ENCODE data around the gene ZMAT1. TPM values are rescaled to one million over a fixed set of nuclear protein-coding genes. Genes with fewer than 3 reads are reported as not detected.

The ZMAT1 gene
- total and polyA plus RNA-seq, 4 donors, result 1.1 to 3.9 (median 2.3) TPM

DNA sequence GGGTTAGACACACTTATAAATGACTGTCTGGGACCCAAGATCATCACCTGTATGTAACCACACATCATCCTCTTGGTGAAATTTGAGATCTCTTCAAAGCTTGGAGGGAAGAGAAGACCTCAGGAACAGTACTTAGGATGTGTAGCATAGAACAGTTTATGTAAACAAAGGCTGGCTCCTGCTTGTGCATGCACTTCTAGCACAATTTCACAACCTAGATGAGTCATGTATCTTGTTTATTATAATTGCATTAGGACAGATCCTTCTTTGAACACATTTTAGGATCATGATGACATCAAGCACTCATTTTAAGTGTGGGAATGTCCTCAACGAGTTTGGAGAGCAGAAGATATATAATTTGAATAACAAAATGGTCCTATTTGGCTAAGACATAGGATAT, 26.3 kb upstream of the ZMAT1 start:
- no peaks in the 10 kb centered on the region for H3K9me3 ChIP-seq (ENCODE audit: control insufficient read depth in 4 of 4, low read length in 3 of 4)
- no peak overlapping the region for H3K9ac ChIP-seq (ENCODE audit: low read depth in 1 of 2, low read length in 2 of 2)
- no peaks in the 10 kb centered on the region for H3K36me3 ChIP-seq (ENCODE audit: control insufficient read depth in 4 of 4, insufficient read depth in 3 of 4, low read depth in 1 of 4, low read length in 3 of 4)
- no peak overlapping the region for H3K4me3 ChIP-seq (ENCODE audit: low read depth in 1 of 3, low read length in 3 of 3)
- no peak overlapping the region for H3K27ac ChIP-seq (ENCODE audit: low read depth in 1 of 2, low read length in 2 of 2)
- no peak for TF ChIP-seq HNF4G (IDR thresholded peaks at IDR 0.05)
- TF ChIP-seq, protein P1, sequence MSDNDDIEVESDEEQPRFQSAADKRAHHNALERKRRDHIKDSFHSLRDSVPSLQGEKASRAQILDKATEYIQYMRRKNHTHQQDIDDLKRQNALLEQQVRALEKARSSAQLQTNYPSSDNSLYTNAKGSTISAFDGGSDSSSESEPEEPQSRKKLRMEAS (IDR thresholded peaks at IDR 0.05), result no peak
- TF ChIP-seq, protein P2, sequence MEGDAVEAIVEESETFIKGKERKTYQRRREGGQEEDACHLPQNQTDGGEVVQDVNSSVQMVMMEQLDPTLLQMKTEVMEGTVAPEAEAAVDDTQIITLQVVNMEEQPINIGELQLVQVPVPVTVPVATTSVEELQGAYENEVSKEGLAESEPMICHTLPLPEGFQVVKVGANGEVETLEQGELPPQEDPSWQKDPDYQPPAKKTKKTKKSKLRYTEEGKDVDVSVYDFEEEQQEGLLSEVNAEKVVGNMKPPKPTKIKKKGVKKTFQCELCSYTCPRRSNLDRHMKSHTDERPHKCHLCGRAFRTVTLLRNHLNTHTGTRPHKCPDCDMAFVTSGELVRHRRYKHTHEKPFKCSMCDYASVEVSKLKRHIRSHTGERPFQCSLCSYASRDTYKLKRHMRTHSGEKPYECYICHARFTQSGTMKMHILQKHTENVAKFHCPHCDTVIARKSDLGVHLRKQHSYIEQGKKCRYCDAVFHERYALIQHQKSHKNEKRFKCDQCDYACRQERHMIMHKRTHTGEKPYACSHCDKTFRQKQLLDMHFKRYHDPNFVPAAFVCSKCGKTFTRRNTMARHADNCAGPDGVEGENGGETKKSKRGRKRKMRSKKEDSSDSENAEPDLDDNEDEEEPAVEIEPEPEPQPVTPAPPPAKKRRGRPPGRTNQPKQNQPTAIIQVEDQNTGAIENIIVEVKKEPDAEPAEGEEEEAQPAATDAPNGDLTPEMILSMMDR (IDR thresholded peaks at IDR 0.05; ENCODE audit: low read depth, low read length, missing input control), result no peak
- TF ChIP-seq, protein P3, sequence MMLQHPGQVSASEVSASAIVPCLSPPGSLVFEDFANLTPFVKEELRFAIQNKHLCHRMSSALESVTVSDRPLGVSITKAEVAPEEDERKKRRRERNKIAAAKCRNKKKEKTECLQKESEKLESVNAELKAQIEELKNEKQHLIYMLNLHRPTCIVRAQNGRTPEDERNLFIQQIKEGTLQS (IDR thresholded peaks at IDR 0.05), result no peak
- TF ChIP-seq FOXA2 (IDR thresholded peaks at IDR 0.05), result no peak
- TF ChIP-seq, protein P4, sequence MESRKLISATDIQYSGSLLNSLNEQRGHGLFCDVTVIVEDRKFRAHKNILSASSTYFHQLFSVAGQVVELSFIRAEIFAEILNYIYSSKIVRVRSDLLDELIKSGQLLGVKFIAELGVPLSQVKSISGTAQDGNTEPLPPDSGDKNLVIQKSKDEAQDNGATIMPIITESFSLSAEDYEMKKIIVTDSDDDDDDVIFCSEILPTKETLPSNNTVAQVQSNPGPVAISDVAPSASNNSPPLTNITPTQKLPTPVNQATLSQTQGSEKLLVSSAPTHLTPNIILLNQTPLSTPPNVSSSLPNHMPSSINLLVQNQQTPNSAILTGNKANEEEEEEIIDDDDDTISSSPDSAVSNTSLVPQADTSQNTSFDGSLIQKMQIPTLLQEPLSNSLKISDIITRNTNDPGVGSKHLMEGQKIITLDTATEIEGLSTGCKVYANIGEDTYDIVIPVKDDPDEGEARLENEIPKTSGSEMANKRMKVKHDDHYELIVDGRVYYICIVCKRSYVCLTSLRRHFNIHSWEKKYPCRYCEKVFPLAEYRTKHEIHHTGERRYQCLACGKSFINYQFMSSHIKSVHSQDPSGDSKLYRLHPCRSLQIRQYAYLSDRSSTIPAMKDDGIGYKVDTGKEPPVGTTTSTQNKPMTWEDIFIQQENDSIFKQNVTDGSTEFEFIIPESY (IDR thresholded peaks at IDR 0.05), result no peak
- TF ChIP-seq YY1 (IDR thresholded peaks at IDR 0.05), result no peak
- no peak for TF ChIP-seq EGR1 (IDR thresholded peaks at IDR 0.05; ENCODE audit: low read depth in 2 of 2)
- TF ChIP-seq NR2F2 (IDR thresholded peaks at IDR 0.05), result no peak
- no peak for TF ChIP-seq JUND (IDR thresholded peaks at IDR 0.05)
- TF ChIP-seq GABPA (IDR thresholded peaks at IDR 0.05 in 1 of 2, conservative IDR thresholded peaks at IDR 0.05 in 1 of 2), result no peak
- TF ChIP-seq SP1 (IDR thresholded peaks at IDR 0.05), result no peak
- TF ChIP-seq RAD21 (IDR thresholded peaks at IDR 0.05), result no peak
- TF ChIP-seq, protein P5, sequence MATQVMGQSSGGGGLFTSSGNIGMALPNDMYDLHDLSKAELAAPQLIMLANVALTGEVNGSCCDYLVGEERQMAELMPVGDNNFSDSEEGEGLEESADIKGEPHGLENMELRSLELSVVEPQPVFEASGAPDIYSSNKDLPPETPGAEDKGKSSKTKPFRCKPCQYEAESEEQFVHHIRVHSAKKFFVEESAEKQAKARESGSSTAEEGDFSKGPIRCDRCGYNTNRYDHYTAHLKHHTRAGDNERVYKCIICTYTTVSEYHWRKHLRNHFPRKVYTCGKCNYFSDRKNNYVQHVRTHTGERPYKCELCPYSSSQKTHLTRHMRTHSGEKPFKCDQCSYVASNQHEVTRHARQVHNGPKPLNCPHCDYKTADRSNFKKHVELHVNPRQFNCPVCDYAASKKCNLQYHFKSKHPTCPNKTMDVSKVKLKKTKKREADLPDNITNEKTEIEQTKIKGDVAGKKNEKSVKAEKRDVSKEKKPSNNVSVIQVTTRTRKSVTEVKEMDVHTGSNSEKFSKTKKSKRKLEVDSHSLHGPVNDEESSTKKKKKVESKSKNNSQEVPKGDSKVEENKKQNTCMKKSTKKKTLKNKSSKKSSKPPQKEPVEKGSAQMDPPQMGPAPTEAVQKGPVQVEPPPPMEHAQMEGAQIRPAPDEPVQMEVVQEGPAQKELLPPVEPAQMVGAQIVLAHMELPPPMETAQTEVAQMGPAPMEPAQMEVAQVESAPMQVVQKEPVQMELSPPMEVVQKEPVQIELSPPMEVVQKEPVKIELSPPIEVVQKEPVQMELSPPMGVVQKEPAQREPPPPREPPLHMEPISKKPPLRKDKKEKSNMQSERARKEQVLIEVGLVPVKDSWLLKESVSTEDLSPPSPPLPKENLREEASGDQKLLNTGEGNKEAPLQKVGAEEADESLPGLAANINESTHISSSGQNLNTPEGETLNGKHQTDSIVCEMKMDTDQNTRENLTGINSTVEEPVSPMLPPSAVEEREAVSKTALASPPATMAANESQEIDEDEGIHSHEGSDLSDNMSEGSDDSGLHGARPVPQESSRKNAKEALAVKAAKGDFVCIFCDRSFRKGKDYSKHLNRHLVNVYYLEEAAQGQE (IDR thresholded peaks at IDR 0.05), result no peak
- no peak for TF ChIP-seq FOXA1 (IDR thresholded peaks at IDR 0.05)
- no peak for TF ChIP-seq HNF4A (conservative IDR thresholded peaks at IDR 0.05)
- H3K27me3 ChIP-seq (ENCODE audit: control insufficient read depth in 4 of 4, insufficient read depth in 4 of 4, low read length in 3 of 4), result no peaks in the 10 kb centered on the region
- 30% methylated on average over 1 of the region's 1 CpG for WGBS
- DNase-seq (ENCODE audit: low spot score), result no peak
- H3K4me1 ChIP-seq (ENCODE audit: control insufficient read depth in 4 of 4, insufficient read depth in 4 of 4, low read length in 3 of 4), result no peaks in the 10 kb centered on the region

DNA sequence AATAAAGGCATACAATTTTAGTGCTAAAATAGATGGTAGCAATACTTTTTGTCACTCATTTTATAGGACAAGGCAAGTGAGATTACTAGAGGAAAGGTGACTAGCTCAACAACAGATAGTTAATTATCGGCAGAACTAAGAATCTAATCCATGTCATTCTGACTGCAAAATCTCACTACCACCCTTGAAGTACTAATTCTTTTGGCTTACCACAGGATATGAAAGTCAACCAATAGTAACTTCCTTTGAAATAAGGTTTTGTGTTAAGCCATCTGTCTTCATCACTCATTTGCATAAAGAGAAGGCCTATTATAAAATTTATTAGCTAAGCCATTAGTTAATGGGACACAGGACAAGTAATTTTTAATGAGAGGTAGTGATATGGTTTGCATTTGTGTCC, 25.3 kb upstream of the ZMAT1 start:
- WGBS, result 70% methylated on average over 1 of the region's 1 CpG
- no peak for TF ChIP-seq FOXA2 (IDR thresholded peaks at IDR 0.05)
- no peaks in the 10 kb centered on the region for H3K9me3 ChIP-seq (ENCODE audit: control insufficient read depth in 4 of 4, low read length in 3 of 4)
- no peak overlapping the region for H3K4me3 ChIP-seq (ENCODE audit: low read depth in 1 of 3, low read length in 3 of 3)
- H3K27me3 ChIP-seq (ENCODE audit: control insufficient read depth in 4 of 4, insufficient read depth in 4 of 4, low read length in 3 of 4), result no peaks in the 10 kb centered on the region
- H3K4me1 ChIP-seq (ENCODE audit: control insufficient read depth in 4 of 4, insufficient read depth in 4 of 4, low read length in 3 of 4), result no peaks in the 10 kb centered on the region
- no peak for DNase-seq (ENCODE audit: low spot score)
- no peaks in the 10 kb centered on the region for H3K36me3 ChIP-seq (ENCODE audit: control insufficient read depth in 4 of 4, insufficient read depth in 3 of 4, low read depth in 1 of 4, low read length in 3 of 4)
- H3K27ac ChIP-seq (ENCODE audit: low read depth in 1 of 2, low read length in 2 of 2), result no peak overlapping the region
- H3K9ac ChIP-seq (ENCODE audit: low read depth in 1 of 2, low read length in 2 of 2), result no peak overlapping the region

Data from liver (tissue), 9 donors.